Kidney (tissue), 14 donors: Measurements from ENCODE around the gene MPND. TPM values are rescaled to one million over a fixed set of nuclear protein-coding genes. Genes with fewer than 3 reads are reported as not detected.
A peak's percentile ranks its signal among the peaks of the same experiment; 100 is the strongest.

Experiments
- DNase-seq, 5 donors: peaks; one replicate each; pipeline ENCODE4 v3.0.0-alpha.2; 2013 to 2020
- FAIRE-seq: peaks from 2 replicates; lab custom pipeline; 2012; peaks lifted over from hg19 to GRCh38; lab: Jason Lieb, UNC
- H3K27ac ChIP-seq, 2 donors: one replicate each; pipeline ENCODE4 v1.7.0; 2013; ENCODE audit warnings: low read depth in 2 of 2, low read length in 2 of 2, inconsistent platforms in 1 of 2
- H3K27me3 ChIP-seq: one replicate; pipeline ENCODE4 v1.7.1; 2013; ENCODE audit warnings: low read length, inconsistent platforms; ENCODE audit not compliant: control insufficient read depth, insufficient read depth
- H3K36me3 ChIP-seq, 3 donors: one replicate each; pipeline versions ENCODE4 v1.7.0 to v1.7.1; 2013; ENCODE audit warnings: low read length in 3 of 3, control low read depth in 1 of 3, inconsistent platforms in 1 of 3; ENCODE audit not compliant: insufficient read depth in 3 of 3, control insufficient read depth in 2 of 3
- H3K4me1 ChIP-seq, 3 donors: one replicate each; pipeline versions ENCODE4 v1.7.0 to v1.7.1; 2013; ENCODE audit warnings: low read length in 3 of 3, inconsistent platforms in 1 of 3, low read depth in 1 of 3; ENCODE audit not compliant: control insufficient read depth in 2 of 3, insufficient read depth in 2 of 3
- H3K4me3 ChIP-seq, 3 donors: one replicate each; pipeline versions ENCODE4 v1.7.0 to v1.8.1; 2013; ENCODE audit warnings: low read length in 3 of 3, control low read depth in 1 of 3, inconsistent platforms in 1 of 3
- H3K9ac ChIP-seq, 3 donors: one replicate each; pipeline versions ENCODE4 v1.7.0 to v1.7.1; 2013; ENCODE audit warnings: low read length in 3 of 3, control low read depth in 1 of 3, inconsistent platforms in 1 of 3
- H3K9me3 ChIP-seq, 3 donors: one replicate each; pipeline versions ENCODE4 v1.7.0 to v1.7.1; 2013; ENCODE audit warnings: low read length in 3 of 3, control low read depth in 1 of 3, inconsistent platforms in 1 of 3; ENCODE audit not compliant: control insufficient read depth in 2 of 3, insufficient read depth in 1 of 3
- CTCF ChIP-seq: IDR thresholded peaks from 3 replicates; pipeline ENCODE4 v1.5.1; 2012; ENCODE audit warnings: mild to moderate bottlenecking, moderate library complexity, borderline replicate concordance; ENCODE audit not compliant: insufficient read depth; ENCODE audit errors: extremely low read depth
- intact Hi-C: fragments of 100-400 bp; cut with DNase I; formaldehyde crosslinking; loops from one replicate; pipeline ENCODE4 v1.11.1; 2022
- polyA plus RNA-seq: library from polyadenylated mRNA; stranded (reverse); fragments of 350-450 nt; fragmentation: Illumina TruSeq; extraction: RNeasy Lipid Tissue Mini Kit (QIAGEN cat#74804); gene quantifications from one replicate; pipeline ENCODE4 v1.2.3, GENCODE V29; 2014; ENCODE audit warnings: low read depth, low replicate concordance; ENCODE audit not compliant: insufficient read depth
- total RNA-seq: library from RNA; stranded (reverse); fragmentation: NEBNext Ultra II Directional; extraction: Animal tissue kit (Norgen Biotek cat#: 25700); gene quantifications from one replicate; pipeline ENCODE4 v1.2.1, GENCODE V29; 2021
- donor health status: control.
- donor health status: control.
- donor health status: control.
- donor health status: control.
- donor health status: control.
- donor health status: DM: yes; HTN: yes; CAD: no.
- donor health status: Normal renal cell carcinoma (clear cell type).

Gene MPND
- total and polyA plus RNA-seq, 2 donors from 2014 or later = 24.1 to 43.5 TPM

GRCh38 chr19:4342314-4342614, 1.1 kb upstream of the MPND start:
- no peak for TF ChIP-seq CTCF
- H3K9me3 ChIP-seq = no peaks in the 10 kb centered on the region
- no peak for FAIRE-seq
- H3K4me3 ChIP-seq = peak overlapping the region; percentile 59 to 71 (median 59)
- H3K36me3 ChIP-seq = peaks cover 0 to 4% (median 2%) of the 10 kb centered on the region in 3 donors
- H3K9ac ChIP-seq = peak overlapping the region; percentile 52 to 85 (median 82)
- DNase-seq = no peak
- H3K4me1 ChIP-seq = peaks cover 0 to 16% (median 3%) of the 10 kb centered on the region in 3 donors
- H3K27me3 ChIP-seq = no peaks in the 10 kb centered on the region
- H3K27ac ChIP-seq = peak overlapping the region; percentile 96 to 97
- intact Hi-C loops = no loop called here

GRCh38 chr19:4342615-4343369, 570 bp upstream of the MPND start:
- Histone ChIP-seq H3K4me1 (peaks cover 0 to 16% (median 3%) of the 10 kb centered on the region in 3 donors), H3K9ac (peak overlapping the region; percentile 82 to 86 (median 82)), H3K27ac (peak overlapping the region; percentile 97 to 99), H3K4me3 (peak overlapping the region; percentile 83 to 91 (median 91)), H3K27me3 (no peaks in the 10 kb centered on the region), H3K36me3 (peaks cover 0 to 4% (median 2%) of the 10 kb centered on the region in 3 donors), H3K9me3 (no peaks in the 10 kb centered on the region)
- DNase-seq = peak; percentile 98 to 100 (median 99)
- peak; percentile 99 for FAIRE-seq
- intact Hi-C loops = no loop called here
- no peak for TF ChIP-seq CTCF

- DNase-seq (no peak), FAIRE-seq (no peak)
- Histone ChIP-seq H3K4me3 (no peak overlapping the region), H3K4me1 (peaks cover 0 to 13% (median 3%) of the 10 kb centered on the region in 3 donors), H3K9me3 (no peaks in the 10 kb centered on the region), H3K9ac (no peak overlapping the region), H3K27me3 (no peaks in the 10 kb centered on the region), H3K27ac (no peak overlapping the region), H3K36me3 (peaks cover 0 to 4% (median 2%) of the 10 kb centered on the region in 3 donors)
- intact Hi-C loops = no loop called here
- TF ChIP-seq CTCF = no peak
These were observed 2.1 kb downstream of the MPND start for GRCh38 chr19:4345342-4346019.
